Astrocyte (in vitro differentiated cells and primary cell): ENCODE measurements around the gene ERH. TPM values are rescaled to one million over a fixed set of nuclear protein-coding genes. Genes with fewer than 3 reads are reported as not detected.

Experiments used
- DNase-seq: peaks from one replicate; pipeline ENCODE4 v3.0.0-alpha.2; 2010; ENCODE audit warnings: low read depth
- FAIRE-seq: peaks from 2 replicates; lab custom pipeline; 2011; peaks lifted over from hg19 to GRCh38; lab: Jason Lieb, UNC
- H2AFZ ChIP-seq: 2 replicates; pipeline ENCODE4 v1.6.0; 2012; ENCODE audit warnings: low read depth, low read length, inconsistent platforms
- H3K27ac ChIP-seq: 2 replicates; pipeline ENCODE4 v1.5.1; 2011; ENCODE audit warnings: low read depth, low read length, inconsistent platforms
- H3K27me3 ChIP-seq: 2 replicates; pipeline ENCODE4 v1.6.0; 2011; ENCODE audit warnings: low read length, inconsistent platforms; ENCODE audit not compliant: insufficient read depth
- H3K36me3 ChIP-seq: 2 replicates; pipeline ENCODE4 v1.5.1; 2011; ENCODE audit warnings: low read length, inconsistent platforms; ENCODE audit not compliant: insufficient read depth
- H3K4me1 ChIP-seq: 2 replicates; pipeline ENCODE4 v1.5.1; 2011; ENCODE audit warnings: low read length, inconsistent platforms; ENCODE audit not compliant: insufficient read depth
- H3K4me2 ChIP-seq: 2 replicates; pipeline ENCODE4 v1.6.0; 2012; ENCODE audit warnings: low read length, inconsistent platforms
- H3K4me3 ChIP-seq: 2 replicates; pipeline ENCODE4 v1.5.1; 2011; ENCODE audit warnings: low read depth, mild to moderate bottlenecking, low read length, inconsistent platforms; ENCODE audit not compliant: insufficient read depth
- H3K79me2 ChIP-seq: 2 replicates; pipeline ENCODE4 v1.6.0; 2012; ENCODE audit warnings: mild to moderate bottlenecking, low read length, inconsistent platforms; ENCODE audit not compliant: insufficient read depth
- H3K9ac ChIP-seq: 2 replicates; pipeline ENCODE4 v1.6.0; 2012; ENCODE audit warnings: mild to moderate bottlenecking, low read length, inconsistent platforms
- H3K9me3 ChIP-seq: 2 replicates; pipeline ENCODE4 v1.5.1; 2012; ENCODE audit warnings: low read depth, mild to moderate bottlenecking, low read length, inconsistent platforms; ENCODE audit not compliant: insufficient read depth
- H4K20me1 ChIP-seq: 2 replicates; pipeline ENCODE4 v1.6.0; 2012; ENCODE audit warnings: low read length, inconsistent platforms; ENCODE audit not compliant: insufficient read depth
- H3K27ac Mint-ChIP-seq: one replicate; pipeline ENCODE4 v1.8.0; 2021; ENCODE audit warnings: mild to moderate bottlenecking, mixed read lengths; ENCODE audit not compliant: unreplicated experiment
- H3K27me3 Mint-ChIP-seq: one replicate; pipeline ENCODE4 v1.8.0; 2021; ENCODE audit warnings: low read depth, mixed read lengths; ENCODE audit not compliant: unreplicated experiment
- H3K36me3 Mint-ChIP-seq: one replicate; pipeline ENCODE4 v1.8.0; 2021; ENCODE audit warnings: low read depth, mixed read lengths; ENCODE audit not compliant: unreplicated experiment
- H3K4me1 Mint-ChIP-seq: one replicate; pipeline ENCODE4 v1.8.0; 2021; ENCODE audit warnings: low read depth, mixed read lengths; ENCODE audit not compliant: unreplicated experiment
- H3K4me3 Mint-ChIP-seq: one replicate; pipeline ENCODE4 v1.8.0; 2021; ENCODE audit warnings: mild to moderate bottlenecking, moderate library complexity, mixed read lengths; ENCODE audit not compliant: unreplicated experiment
- H3K9me3 Mint-ChIP-seq: one replicate; pipeline ENCODE4 v1.8.0; 2021; ENCODE audit warnings: mild to moderate bottlenecking, mixed read lengths; ENCODE audit not compliant: unreplicated experiment
- EZH2 ChIP-seq: IDR thresholded peaks from 2 replicates; pipeline ENCODE4 v1.6.1; 2012; ENCODE audit warnings: mild to moderate bottlenecking, low read length, inconsistent platforms; ENCODE audit not compliant: insufficient read depth
- total RNA-seq: library from RNA; stranded (reverse); gene quantifications from 2 replicates; pipeline ENCODE4 v1.2.1, GENCODE V29; 2021
- TF ChIP-seq, protein P1 (sequence below): IDR thresholded peaks from 2 replicates; pipeline ENCODE4 v1.5.1; 2011; ENCODE audit warnings: low read depth, mild to moderate bottlenecking, inconsistent platforms, low read length, moderate library complexity; ENCODE audit not compliant: insufficient read depth

Gene ERH
- total RNA-seq, 1 donor from 2014 or later, result 255 TPM

DNA sequence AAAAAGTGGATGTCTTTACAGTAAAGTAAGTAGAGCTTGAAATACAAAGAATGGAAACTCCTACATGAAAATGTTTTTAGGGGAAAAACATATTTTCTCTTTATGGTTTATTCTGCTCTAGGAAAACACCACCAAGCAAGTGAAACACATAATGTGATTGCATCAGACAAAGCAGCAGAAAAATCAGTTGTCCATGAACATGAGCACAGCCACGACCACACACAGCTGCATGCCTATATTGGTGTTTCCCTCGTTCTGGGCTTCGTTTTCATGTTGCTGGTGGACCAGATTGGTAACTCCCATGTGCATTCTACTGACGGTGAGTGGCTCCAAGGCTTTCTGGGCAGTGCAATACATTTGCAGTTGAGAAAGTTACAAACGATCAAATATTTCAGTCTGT is 43.8 kb upstream of the ERH start:
- Histone ChIP-seq H3K79me2 (peaks cover 31% of the 10 kb centered on the region), H2AFZ (no peak overlapping the region), H3K36me3 (peaks cover 5% of the 10 kb centered on the region), H3K4me2 (no peak overlapping the region), H3K27me3 (no peaks in the 10 kb centered on the region), H4K20me1 (peaks cover 58% of the 10 kb centered on the region), H3K9ac (no peak overlapping the region), H3K27ac (no peak overlapping the region), H3K9me3 (no peaks in the 10 kb centered on the region), H3K4me3 (no peak overlapping the region), H3K4me1 (no peaks in the 10 kb centered on the region)
- H3K4me3 Mint-ChIP-seq, result no peak overlapping the region
- peaks cover 9% of the 10 kb centered on the region for H3K36me3 Mint-ChIP-seq
- no peaks in the 10 kb centered on the region for H3K9me3 Mint-ChIP-seq
- DNase-seq (no peak), FAIRE-seq (no peak)
- H3K27ac Mint-ChIP-seq, result peak overlapping the region; percentile 29
- H3K4me1 Mint-ChIP-seq, result peaks cover 7% of the 10 kb centered on the region
- TF ChIP-seq, protein P1, sequence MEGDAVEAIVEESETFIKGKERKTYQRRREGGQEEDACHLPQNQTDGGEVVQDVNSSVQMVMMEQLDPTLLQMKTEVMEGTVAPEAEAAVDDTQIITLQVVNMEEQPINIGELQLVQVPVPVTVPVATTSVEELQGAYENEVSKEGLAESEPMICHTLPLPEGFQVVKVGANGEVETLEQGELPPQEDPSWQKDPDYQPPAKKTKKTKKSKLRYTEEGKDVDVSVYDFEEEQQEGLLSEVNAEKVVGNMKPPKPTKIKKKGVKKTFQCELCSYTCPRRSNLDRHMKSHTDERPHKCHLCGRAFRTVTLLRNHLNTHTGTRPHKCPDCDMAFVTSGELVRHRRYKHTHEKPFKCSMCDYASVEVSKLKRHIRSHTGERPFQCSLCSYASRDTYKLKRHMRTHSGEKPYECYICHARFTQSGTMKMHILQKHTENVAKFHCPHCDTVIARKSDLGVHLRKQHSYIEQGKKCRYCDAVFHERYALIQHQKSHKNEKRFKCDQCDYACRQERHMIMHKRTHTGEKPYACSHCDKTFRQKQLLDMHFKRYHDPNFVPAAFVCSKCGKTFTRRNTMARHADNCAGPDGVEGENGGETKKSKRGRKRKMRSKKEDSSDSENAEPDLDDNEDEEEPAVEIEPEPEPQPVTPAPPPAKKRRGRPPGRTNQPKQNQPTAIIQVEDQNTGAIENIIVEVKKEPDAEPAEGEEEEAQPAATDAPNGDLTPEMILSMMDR, result no peak
- TF ChIP-seq EZH2, result no peak
- no peaks in the 10 kb centered on the region for H3K27me3 Mint-ChIP-seq

DNA sequence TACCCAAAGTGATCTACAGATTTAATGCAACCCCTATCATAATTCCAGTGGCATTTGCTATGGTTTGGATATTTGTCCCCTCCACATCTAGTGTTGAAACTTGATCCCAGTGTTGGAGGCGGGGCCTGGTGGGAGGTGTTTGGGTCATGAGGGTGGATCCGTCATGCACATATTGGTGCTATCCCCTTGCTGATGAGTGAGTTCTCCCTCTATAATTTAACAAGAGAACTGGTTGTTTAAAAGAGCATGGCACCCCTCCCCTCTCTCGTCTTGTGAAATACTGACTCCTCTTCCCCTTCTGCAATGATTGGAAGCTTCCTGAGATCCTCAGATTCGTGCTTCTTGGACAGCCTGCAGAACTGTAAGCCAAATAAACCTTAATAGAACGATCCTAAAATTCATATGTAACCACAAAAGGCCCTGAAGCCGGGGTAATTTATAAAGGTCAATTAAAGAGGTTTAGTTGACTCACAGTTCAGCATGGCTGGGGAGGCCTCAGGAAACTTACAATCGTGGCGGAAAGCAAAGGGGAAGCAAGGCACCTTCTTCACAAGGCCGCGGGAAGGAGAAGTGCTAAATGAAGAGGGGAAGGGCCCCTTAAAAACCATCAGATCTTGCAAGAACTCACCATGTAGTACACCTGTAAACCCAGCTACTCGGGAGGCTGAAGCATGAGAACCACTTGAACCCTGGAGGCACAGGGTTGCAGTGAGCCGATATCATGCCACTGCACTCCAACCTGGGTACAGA is 41.6 kb upstream of the ERH start:
- Histone ChIP-seq H3K79me2 (peaks cover 46% of the 10 kb centered on the region), H3K4me2 (no peak overlapping the region), H2AFZ (no peak overlapping the region), H3K9ac (no peak overlapping the region), H3K4me3 (no peak overlapping the region), H3K4me1 (no peaks in the 10 kb centered on the region), H4K20me1 (peaks cover 73% of the 10 kb centered on the region), H3K36me3 (peaks cover 5% of the 10 kb centered on the region), H3K27ac (no peak overlapping the region), H3K9me3 (no peaks in the 10 kb centered on the region), H3K27me3 (no peaks in the 10 kb centered on the region)
- Mint-ChIP-seq H3K27ac (no peak overlapping the region), H3K36me3 (peaks cover 6% of the 10 kb centered on the region), H3K4me3 (no peak overlapping the region), H3K4me1 (peaks cover 7% of the 10 kb centered on the region), H3K9me3 (no peaks in the 10 kb centered on the region), H3K27me3 (no peaks in the 10 kb centered on the region)
- TF ChIP-seq, protein P1, result no peak
- TF ChIP-seq EZH2, result no peak
- DNase-seq (no peak), FAIRE-seq (no peak)

DNA sequence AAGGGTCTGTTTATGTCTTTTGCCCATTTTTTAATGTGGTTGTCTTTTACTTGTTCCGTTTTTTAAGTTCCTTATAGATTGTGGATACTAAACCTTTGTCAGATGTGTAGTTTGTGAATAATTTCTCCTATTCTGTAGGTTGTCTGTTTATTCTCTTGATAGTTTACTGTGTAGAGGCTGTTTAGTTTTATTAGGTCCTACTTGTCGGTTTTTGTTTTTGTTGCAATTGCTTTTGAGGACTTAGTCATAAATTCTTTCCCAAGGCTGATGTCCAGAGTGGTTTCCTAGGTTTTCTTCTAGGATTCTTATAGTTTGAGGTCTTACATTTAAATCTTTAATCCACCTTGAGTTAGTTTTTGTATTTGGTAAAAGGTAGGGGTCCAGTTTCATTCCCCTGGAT is 34.3 kb upstream of the ERH start:
- Histone ChIP-seq H3K9ac (no peak overlapping the region), H3K27ac (no peak overlapping the region), H3K79me2 (peaks cover 56% of the 10 kb centered on the region), H3K36me3 (peaks cover 8% of the 10 kb centered on the region), H3K4me1 (no peaks in the 10 kb centered on the region), H4K20me1 (peaks cover 52% of the 10 kb centered on the region), H3K9me3 (no peaks in the 10 kb centered on the region), H3K27me3 (no peaks in the 10 kb centered on the region), H3K4me3 (no peak overlapping the region), H2AFZ (no peak overlapping the region), H3K4me2 (no peak overlapping the region)
- Mint-ChIP-seq H3K4me3 (no peak overlapping the region), H3K36me3 (peaks cover 12% of the 10 kb centered on the region), H3K4me1 (peaks cover 2% of the 10 kb centered on the region), H3K27ac (no peak overlapping the region), H3K27me3 (no peaks in the 10 kb centered on the region), H3K9me3 (no peaks in the 10 kb centered on the region)
- TF ChIP-seq, protein P1, result no peak
- TF ChIP-seq EZH2, result no peak
- no peak for FAIRE-seq
- no peak for DNase-seq
